ENCODE results near the gene SOBP.
A peak's percentile ranks its signal among the peaks of the same experiment; 100 is the strongest.
"Not testable (repeated sequence)": the region's sequence is repeated elsewhere in the genome, so short reads cannot be mapped to it uniquely, and the experiment has no call there.

SOBP gene

GRCh38 chr6:107458672-107459282 is 31.1 kb upstream of the SOBP start:
- Histone ChIP-seq H3K9ac (ENCODE audit: low read depth in 1 of 2, low read length in 2 of 2) (peak overlapping the region; percentile 94 to 97), H3K4me1 (ENCODE audit: control insufficient read depth in 1 of 2, insufficient read depth in 2 of 2, low read length in 2 of 2) (peaks cover 5 to 6% of the 10 kb centered on the region in 2 donors), H3K36me3 (ENCODE audit: control insufficient read depth in 1 of 2, insufficient read depth in 2 of 2, low read length in 2 of 2) (no peaks in the 10 kb centered on the region), H3K4me3 (ENCODE audit: low read depth in 1 of 2, low read length in 2 of 2) (peak overlapping the region; percentile 100), H3K27ac (ENCODE audit: low read depth, low read length) (peak overlapping the region; percentile 68), H3K27me3 (ENCODE audit: control insufficient read depth in 1 of 2, insufficient read depth in 2 of 2, low read length in 2 of 2) (no peaks in the 10 kb centered on the region), H3K9me3 (ENCODE audit: control insufficient read depth in 1 of 2, low read length in 2 of 2) (no peaks in the 10 kb centered on the region)

DNA sequence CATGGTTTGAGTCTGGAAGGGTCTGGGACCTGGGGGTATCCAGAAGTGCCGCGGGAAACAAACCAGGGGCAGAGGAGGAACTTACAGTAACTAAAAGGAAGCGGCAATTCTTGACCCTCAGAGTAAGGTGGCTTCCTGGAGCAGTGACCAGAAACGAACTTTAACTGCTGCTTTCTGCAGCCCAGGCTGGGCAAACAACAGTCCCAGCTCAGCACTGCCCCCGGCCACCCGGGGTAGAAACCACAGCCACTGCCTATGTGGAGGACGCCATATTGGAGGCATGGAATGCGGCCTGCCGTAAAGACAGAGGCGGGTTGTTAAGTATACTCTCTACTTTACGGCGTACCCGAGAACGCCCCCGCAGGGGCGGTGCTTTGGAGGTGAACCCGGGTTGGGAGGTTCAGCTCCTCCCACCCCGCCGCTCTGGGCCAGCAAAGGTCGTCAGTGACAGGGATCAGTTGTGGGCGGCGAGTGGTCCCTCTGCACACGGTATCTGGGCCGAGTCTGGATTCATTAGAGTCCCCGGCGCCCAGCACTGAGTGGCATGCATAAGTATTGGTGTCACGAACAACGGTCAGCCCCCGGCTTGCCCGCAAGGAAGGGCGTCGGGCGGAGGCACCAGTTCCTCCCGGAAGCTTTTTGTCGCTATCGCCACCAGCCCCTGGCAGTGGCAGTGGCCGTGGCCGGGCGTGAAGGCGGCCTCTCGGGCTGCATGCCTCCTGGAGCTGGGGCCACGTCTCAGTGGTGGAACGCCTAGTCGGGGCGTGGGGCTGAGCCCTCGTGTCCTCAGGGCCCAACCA is 30.4 kb upstream of the SOBP start, which contains the start of gene PDSS2:
PDSS2 (minus strand) TSS at position 282 of the 800 bp plus-strand sequence; CDS start at position 3, 279 bp downstream.
- peaks cover 5 to 6% of the 10 kb centered on the region in 2 donors for H3K4me1 ChIP-seq (ENCODE audit: control insufficient read depth in 1 of 2, insufficient read depth in 2 of 2, low read length in 2 of 2)
- H3K36me3 ChIP-seq (ENCODE audit: control insufficient read depth in 1 of 2, insufficient read depth in 2 of 2, low read length in 2 of 2): no peaks in the 10 kb centered on the region
- peak within 1 kb of the TSS; percentile 100 for H3K4me3 ChIP-seq (ENCODE audit: low read depth in 1 of 2, low read length in 2 of 2)
- H3K27ac ChIP-seq (ENCODE audit: low read depth, low read length): peak within 1 kb of the TSS; percentile 88
- H3K27me3 ChIP-seq (ENCODE audit: control insufficient read depth in 1 of 2, insufficient read depth in 2 of 2, low read length in 2 of 2): no peaks in the 10 kb centered on the region
- no peaks in the 10 kb centered on the region for H3K9me3 ChIP-seq (ENCODE audit: control insufficient read depth in 1 of 2, low read length in 2 of 2)
- H3K9ac ChIP-seq (ENCODE audit: low read depth in 1 of 2, low read length in 2 of 2): peak within 1 kb of the TSS; percentile 94 to 97

DNA sequence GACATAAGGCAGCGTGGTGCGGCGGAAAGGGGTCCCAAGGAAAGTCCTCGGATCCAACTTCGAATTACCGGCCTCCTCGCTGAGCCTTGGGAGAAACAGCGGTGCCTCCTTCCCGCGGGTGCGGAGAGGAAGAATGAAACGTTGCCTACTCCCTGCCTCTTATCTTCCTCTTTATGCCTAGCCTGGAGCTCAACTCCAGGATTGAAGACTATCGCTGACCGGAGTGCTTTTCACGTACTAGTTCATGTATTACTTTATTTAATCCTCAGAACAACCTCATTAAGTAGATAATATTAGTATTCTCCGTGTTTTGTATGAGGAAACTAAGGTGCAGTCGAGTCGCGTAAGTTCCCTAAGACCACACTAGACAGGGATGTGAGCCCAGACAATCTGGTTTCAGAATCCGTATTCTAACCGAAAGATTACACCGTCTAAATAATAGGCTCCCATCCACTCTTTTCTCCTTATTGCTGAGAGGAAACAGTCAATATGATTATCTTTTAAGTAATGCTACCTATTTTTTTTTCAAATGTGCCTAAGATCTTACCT is 29.8 kb upstream of the SOBP start:
- Histone ChIP-seq H3K27me3 (ENCODE audit: control insufficient read depth in 1 of 2, insufficient read depth in 2 of 2, low read length in 2 of 2) (no peaks in the 10 kb centered on the region), H3K4me3 (ENCODE audit: low read depth in 1 of 2, low read length in 2 of 2) (peak overlapping the region; percentile 100), H3K9me3 (ENCODE audit: control insufficient read depth in 1 of 2, low read length in 2 of 2) (no peaks in the 10 kb centered on the region), H3K9ac (ENCODE audit: low read depth in 1 of 2, low read length in 2 of 2) (peak overlapping the region; percentile 92 to 97), H3K36me3 (ENCODE audit: control insufficient read depth in 1 of 2, insufficient read depth in 2 of 2, low read length in 2 of 2) (no peaks in the 10 kb centered on the region), H3K4me1 (ENCODE audit: control insufficient read depth in 1 of 2, insufficient read depth in 2 of 2, low read length in 2 of 2) (peaks cover 5 to 6% of the 10 kb centered on the region in 2 donors), H3K27ac (ENCODE audit: low read depth, low read length) (peak overlapping the region; percentile 88)

GRCh38 chr6:107466062-107466461 is 23.9 kb upstream of the SOBP start:
- Histone ChIP-seq H3K9me3 (ENCODE audit: control insufficient read depth in 1 of 2, low read length in 2 of 2) (no peaks in the 10 kb centered on the region), H3K9ac (ENCODE audit: low read depth in 1 of 2, low read length in 2 of 2) (no peak overlapping the region), H3K36me3 (ENCODE audit: control insufficient read depth in 1 of 2, insufficient read depth in 2 of 2, low read length in 2 of 2) (no peaks in the 10 kb centered on the region), H3K27ac (ENCODE audit: low read depth, low read length) (no peak overlapping the region), H3K27me3 (ENCODE audit: control insufficient read depth in 1 of 2, insufficient read depth in 2 of 2, low read length in 2 of 2) (no peaks in the 10 kb centered on the region), H3K4me3 (ENCODE audit: low read depth in 1 of 2, low read length in 2 of 2) (no peak overlapping the region), H3K4me1 (ENCODE audit: control insufficient read depth in 1 of 2, insufficient read depth in 2 of 2, low read length in 2 of 2) (no peaks in the 10 kb centered on the region)

DNA sequence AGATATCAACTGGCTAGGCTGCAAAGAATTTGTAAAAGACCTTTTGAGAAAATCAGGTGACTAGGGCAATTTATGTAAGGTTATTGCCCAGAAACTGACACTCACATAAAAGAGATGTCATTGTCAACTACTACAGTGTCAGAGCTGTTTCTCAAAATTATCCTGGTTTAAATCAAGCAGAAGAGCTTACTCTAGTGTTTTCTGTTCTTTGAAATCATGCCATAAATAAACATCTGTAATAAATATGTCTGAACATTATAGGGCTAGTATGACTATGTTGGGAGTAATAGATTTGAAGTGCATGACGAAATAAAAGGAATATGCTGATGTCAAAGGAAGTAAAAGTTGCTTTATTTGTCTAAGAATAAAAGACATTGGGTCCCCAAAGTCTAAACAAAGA is 19.6 kb upstream of the SOBP start:
- Histone ChIP-seq H3K4me3 (ENCODE audit: low read depth in 1 of 2, low read length in 2 of 2) (no peak overlapping the region), H3K27me3 (ENCODE audit: control insufficient read depth in 1 of 2, insufficient read depth in 2 of 2, low read length in 2 of 2) (peaks cover 0 to 4% of the 10 kb centered on the region in 2 donors), H3K27ac (ENCODE audit: low read depth, low read length) (no peak overlapping the region), H3K9ac (ENCODE audit: low read depth in 1 of 2, low read length in 2 of 2) (no peak overlapping the region), H3K9me3 (ENCODE audit: control insufficient read depth in 1 of 2, low read length in 2 of 2) (no peaks in the 10 kb centered on the region), H3K4me1 (ENCODE audit: control insufficient read depth in 1 of 2, insufficient read depth in 2 of 2, low read length in 2 of 2) (no peaks in the 10 kb centered on the region), H3K36me3 (ENCODE audit: control insufficient read depth in 1 of 2, insufficient read depth in 2 of 2, low read length in 2 of 2) (no peaks in the 10 kb centered on the region)

DNA sequence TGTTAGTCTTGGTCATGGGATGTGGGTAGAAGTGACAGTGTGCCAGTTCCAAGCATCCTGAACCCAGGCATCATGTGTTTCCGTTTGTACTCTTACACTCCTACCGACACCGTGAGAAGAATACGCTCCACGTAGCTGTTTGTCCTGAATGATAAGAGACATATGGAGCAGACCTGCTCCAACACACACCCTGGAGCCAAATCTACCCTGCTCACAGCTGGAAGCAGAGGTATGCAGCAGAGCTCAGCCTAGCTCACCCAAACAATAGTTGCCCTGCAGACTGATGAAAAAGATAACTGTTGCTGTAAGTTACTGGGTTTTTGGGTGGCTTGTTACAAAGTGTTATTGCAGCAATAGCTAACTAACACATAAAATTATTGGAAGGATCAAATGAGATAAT is 16.3 kb upstream of the SOBP start:
- H3K4me3 ChIP-seq (ENCODE audit: low read depth in 1 of 2, low read length in 2 of 2): no peak overlapping the region
- H3K4me1 ChIP-seq (ENCODE audit: control insufficient read depth in 1 of 2, insufficient read depth in 2 of 2, low read length in 2 of 2): no peaks in the 10 kb centered on the region
- H3K36me3 ChIP-seq (ENCODE audit: control insufficient read depth in 1 of 2, insufficient read depth in 2 of 2, low read length in 2 of 2): no peaks in the 10 kb centered on the region
- no peak overlapping the region for H3K9ac ChIP-seq (ENCODE audit: low read depth in 1 of 2, low read length in 2 of 2)
- H3K27me3 ChIP-seq (ENCODE audit: control insufficient read depth in 1 of 2, insufficient read depth in 2 of 2, low read length in 2 of 2): peaks cover 0 to 4% of the 10 kb centered on the region in 2 donors
- no peaks in the 10 kb centered on the region for H3K9me3 ChIP-seq (ENCODE audit: control insufficient read depth in 1 of 2, low read length in 2 of 2)
- H3K27ac ChIP-seq (ENCODE audit: low read depth, low read length): no peak overlapping the region

GRCh38 chr6:107475360-107475759 is 14.6 kb upstream of the SOBP start:
- H3K9me3 ChIP-seq (ENCODE audit: control insufficient read depth in 1 of 2, low read length in 2 of 2); H3K27me3 ChIP-seq (ENCODE audit: control insufficient read depth in 1 of 2, insufficient read depth in 2 of 2, low read length in 2 of 2); H3K27ac ChIP-seq (ENCODE audit: low read depth, low read length); H3K9ac ChIP-seq (ENCODE audit: low read depth in 1 of 2, low read length in 2 of 2); H3K4me1 ChIP-seq (ENCODE audit: control insufficient read depth in 1 of 2, insufficient read depth in 2 of 2, low read length in 2 of 2); H3K36me3 ChIP-seq (ENCODE audit: control insufficient read depth in 1 of 2, insufficient read depth in 2 of 2, low read length in 2 of 2); H3K4me3 ChIP-seq (ENCODE audit: low read depth in 1 of 2, low read length in 2 of 2): not testable (repeated sequence)

- H3K36me3 ChIP-seq (ENCODE audit: control insufficient read depth in 1 of 2, insufficient read depth in 2 of 2, low read length in 2 of 2): not testable (repeated sequence)
Observed at GRCh38 chr6:107475826-107476225, 14.1 kb upstream of the SOBP start.

GRCh38 chr6:107479089-107479690 is 10.7 kb upstream of the SOBP start:
- Histone ChIP-seq H3K4me3 (ENCODE audit: low read depth in 1 of 2, low read length in 2 of 2) (no peak overlapping the region), H3K9ac (ENCODE audit: low read depth in 1 of 2, low read length in 2 of 2) (no peak overlapping the region), H3K9me3 (ENCODE audit: control insufficient read depth in 1 of 2, low read length in 2 of 2) (no peaks in the 10 kb centered on the region), H3K27ac (ENCODE audit: low read depth, low read length) (no peak overlapping the region), H3K36me3 (ENCODE audit: control insufficient read depth in 1 of 2, insufficient read depth in 2 of 2, low read length in 2 of 2) (no peaks in the 10 kb centered on the region), H3K27me3 (ENCODE audit: control insufficient read depth in 1 of 2, insufficient read depth in 2 of 2, low read length in 2 of 2) (peaks cover 5 to 9% of the 10 kb centered on the region in 2 donors), H3K4me1 (ENCODE audit: control insufficient read depth in 1 of 2, insufficient read depth in 2 of 2, low read length in 2 of 2) (no peaks in the 10 kb centered on the region)

More at GRCh38 chr6:107475826-107476225, 14.1 kb upstream of the SOBP start:
- H3K27me3 ChIP-seq (ENCODE audit: control insufficient read depth in 1 of 2, insufficient read depth in 2 of 2, low read length in 2 of 2); H3K4me1 ChIP-seq (ENCODE audit: control insufficient read depth in 1 of 2, insufficient read depth in 2 of 2, low read length in 2 of 2); H3K4me3 ChIP-seq (ENCODE audit: low read depth in 1 of 2, low read length in 2 of 2); H3K27ac ChIP-seq (ENCODE audit: low read depth, low read length); H3K9me3 ChIP-seq (ENCODE audit: control insufficient read depth in 1 of 2, low read length in 2 of 2); H3K9ac ChIP-seq (ENCODE audit: low read depth in 1 of 2, low read length in 2 of 2): not testable (repeated sequence)

- H3K27me3 ChIP-seq (ENCODE audit: control insufficient read depth in 1 of 2, insufficient read depth in 2 of 2, low read length in 2 of 2): peaks cover 27 to 46% of the 10 kb centered on the region in 2 donors
- no peaks in the 10 kb centered on the region for H3K36me3 ChIP-seq (ENCODE audit: control insufficient read depth in 1 of 2, insufficient read depth in 2 of 2, low read length in 2 of 2)
- H3K9ac ChIP-seq (ENCODE audit: low read depth in 1 of 2, low read length in 2 of 2): no peak overlapping the region
- H3K4me3 ChIP-seq (ENCODE audit: low read depth in 1 of 2, low read length in 2 of 2): no peak overlapping the region
- no peaks in the 10 kb centered on the region for H3K9me3 ChIP-seq (ENCODE audit: control insufficient read depth in 1 of 2, low read length in 2 of 2)
- no peak overlapping the region for H3K27ac ChIP-seq (ENCODE audit: low read depth, low read length)
- H3K4me1 ChIP-seq (ENCODE audit: control insufficient read depth in 1 of 2, insufficient read depth in 2 of 2, low read length in 2 of 2): peaks cover 10 to 12% of the 10 kb centered on the region in 2 donors
Observed at GRCh38 chr6:107485157-107485556, 4.8 kb upstream of the SOBP start.

All from duodenal mucosa (tissue), 2 donors.